Stimulated activated CD4-positive, alpha-beta T cell treated with anti-CD3 and anti-CD28 coated beads, Interleukin-1b, Interleukin-23, amount 100 ng/mL, for 24 hours (primary cell): Measurements from ENCODE around the gene WDTC1.

Experiments used
- DNase-seq, 4 experiments: peaks; one replicate each; pipeline ENCODE4 v3.0.0-alpha.2; 2020; ENCODE audit warnings: low read depth in 4 of 4, low spot score in 1 of 4

WDTC1 gene

DNA sequence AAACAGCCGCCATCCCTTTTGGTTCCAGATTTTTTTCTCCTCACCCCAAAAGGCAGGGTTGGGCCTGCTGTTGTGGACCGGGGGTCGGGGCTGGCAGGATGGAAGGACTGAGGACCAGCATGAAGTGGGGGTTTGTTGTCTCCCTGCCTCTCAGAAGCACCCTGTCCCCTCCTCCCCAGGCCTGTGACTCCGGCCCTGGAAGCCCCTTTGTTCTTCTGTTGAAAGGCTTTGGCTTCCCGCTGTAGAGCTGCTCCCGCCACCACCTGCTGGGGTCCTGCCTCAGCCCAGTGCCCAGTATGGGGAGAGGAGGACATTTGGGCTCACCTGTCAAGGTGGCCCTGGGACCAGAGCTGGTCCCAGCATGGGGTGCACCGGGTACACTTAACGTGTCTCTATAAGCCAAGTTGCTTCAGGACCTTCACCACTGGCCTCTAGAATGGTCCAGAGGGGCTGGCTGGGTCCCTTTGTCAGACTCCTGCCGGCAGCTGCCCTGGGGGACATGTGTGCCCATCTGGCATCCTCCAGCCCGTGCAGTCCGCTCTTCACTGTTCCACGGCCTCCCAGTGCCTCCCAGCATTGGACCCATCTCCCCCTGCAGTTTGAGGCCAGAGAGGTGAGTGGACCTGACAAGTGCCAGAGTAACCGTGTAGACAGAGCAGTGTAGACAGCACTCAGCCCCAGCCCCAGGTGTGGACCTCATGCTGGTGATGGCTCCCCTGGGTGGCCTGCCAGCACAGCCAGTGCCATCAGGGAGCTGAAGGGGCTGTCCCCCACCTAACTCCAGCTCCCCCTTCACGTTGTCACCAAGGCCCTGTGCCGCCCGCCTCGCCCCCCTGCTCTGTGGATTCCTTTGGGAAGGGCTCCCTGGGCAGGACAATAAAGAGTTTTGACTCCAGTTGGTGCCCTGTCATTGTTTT lies 101.3 kb downstream of the WDTC1 start:
- DNase-seq = no peak

DNA sequence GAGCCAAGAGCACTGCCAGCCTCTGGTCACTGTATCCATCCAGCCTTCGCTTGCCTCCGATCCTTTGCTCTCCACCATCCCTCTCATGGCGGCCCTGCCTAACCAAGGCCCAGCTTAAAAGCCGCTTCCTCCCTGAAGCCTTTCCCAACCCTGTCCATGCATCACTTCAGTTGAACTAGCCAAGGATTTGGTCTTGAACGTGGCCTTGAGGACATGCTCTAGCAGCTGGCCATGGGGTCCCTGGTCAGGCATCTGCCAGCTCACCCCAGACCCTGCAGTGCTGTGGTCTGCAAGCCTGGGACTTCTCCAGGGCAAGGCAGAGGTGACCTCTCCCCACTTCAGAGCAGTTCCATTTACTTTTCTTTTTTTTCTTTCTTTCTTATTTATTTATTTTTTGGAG lies 102.3 kb downstream of the WDTC1 start:
- DNase-seq = no peak

DNA sequence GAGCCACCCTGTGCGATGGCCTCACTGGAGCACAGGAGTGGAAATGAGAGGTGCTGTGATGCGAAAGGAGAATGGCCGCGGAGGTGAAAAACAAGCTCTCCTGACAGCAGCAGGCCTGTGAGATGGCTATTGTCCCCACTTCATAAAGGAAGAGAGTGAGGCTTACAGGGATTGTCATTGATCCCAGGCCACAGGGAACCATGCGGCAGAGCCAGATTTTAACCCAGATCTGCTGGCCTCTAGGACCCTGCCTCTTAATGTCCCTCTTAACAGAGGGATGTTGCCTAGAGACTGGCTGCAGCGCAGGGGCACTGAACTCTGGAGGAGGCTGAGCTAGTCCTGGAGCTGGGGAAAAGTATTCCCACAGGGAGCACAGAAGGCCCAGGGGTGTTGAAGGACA lies 104.3 kb downstream of the WDTC1 start:
- DNase-seq = no peak

DNA sequence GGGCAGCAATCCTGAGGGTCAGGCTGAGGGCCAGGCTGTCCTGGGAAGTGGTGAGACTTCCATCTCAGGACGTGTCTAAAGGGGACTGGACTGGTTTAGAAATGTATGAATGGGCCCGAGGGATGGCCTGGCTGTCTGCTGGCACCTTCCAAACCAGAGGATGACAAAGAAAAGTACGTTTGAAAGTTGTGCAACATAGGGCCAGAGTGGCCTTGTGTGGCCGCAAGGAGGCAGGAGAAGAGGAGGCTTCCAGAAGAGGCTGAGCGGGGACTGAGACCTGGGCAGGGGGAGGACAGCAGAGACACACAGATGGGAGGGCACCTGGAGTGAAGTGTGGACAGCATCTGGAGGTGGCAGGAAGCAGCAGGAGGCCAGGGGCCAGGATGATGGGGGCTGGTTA lies 104.8 kb downstream of the WDTC1 start:
- no peak for DNase-seq

GRCh38 chr1:27341525-27342252 lies 107.3 kb downstream of the WDTC1 start, which contains the start of gene SYTL1:
Gene SYTL1, plus strand, starts transcription at chr1:27342022. Its CDS starts 3,313 bp downstream, at chr1:27345335.
- DNase-seq = peak in 1 of 4 experiments; percentile 51

GRCh38 chr1:27342391-27342777 lies 108.0 kb downstream of the WDTC1 start:
- DNase-seq = no peak

- DNase-seq = peak in 1 of 4 experiments; percentile 43
Observed at GRCh38 chr1:27342778-27343638, 108.6 kb downstream of the WDTC1 start.

GRCh38 chr1:27343639-27344025 lies 109.2 kb downstream of the WDTC1 start:
- DNase-seq = no peak

DNA sequence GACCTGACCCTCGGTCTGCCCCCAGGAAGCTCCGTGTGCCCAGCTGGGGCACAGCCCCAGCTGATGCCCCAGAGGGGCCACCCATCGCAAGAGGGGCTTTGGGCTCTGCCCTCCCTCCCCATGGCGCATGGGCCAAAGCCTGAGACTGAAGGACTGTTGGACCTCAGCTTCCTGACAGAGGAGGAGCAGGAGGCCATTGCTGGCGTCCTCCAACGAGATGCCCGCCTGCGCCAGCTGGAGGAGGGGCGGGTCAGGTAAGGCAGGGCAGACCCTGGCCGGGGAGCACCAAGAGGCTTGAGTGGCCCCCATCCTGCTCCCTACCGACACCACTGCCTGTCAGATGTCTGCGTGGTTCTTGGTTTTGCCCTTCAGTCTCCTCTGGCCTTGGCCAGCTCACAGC lies 110.8 kb downstream of the WDTC1 start:
- DNase-seq = no peak

GRCh38 chr1:27346357-27346756 lies 111.9 kb downstream of the WDTC1 start:
- no peak for DNase-seq

DNA sequence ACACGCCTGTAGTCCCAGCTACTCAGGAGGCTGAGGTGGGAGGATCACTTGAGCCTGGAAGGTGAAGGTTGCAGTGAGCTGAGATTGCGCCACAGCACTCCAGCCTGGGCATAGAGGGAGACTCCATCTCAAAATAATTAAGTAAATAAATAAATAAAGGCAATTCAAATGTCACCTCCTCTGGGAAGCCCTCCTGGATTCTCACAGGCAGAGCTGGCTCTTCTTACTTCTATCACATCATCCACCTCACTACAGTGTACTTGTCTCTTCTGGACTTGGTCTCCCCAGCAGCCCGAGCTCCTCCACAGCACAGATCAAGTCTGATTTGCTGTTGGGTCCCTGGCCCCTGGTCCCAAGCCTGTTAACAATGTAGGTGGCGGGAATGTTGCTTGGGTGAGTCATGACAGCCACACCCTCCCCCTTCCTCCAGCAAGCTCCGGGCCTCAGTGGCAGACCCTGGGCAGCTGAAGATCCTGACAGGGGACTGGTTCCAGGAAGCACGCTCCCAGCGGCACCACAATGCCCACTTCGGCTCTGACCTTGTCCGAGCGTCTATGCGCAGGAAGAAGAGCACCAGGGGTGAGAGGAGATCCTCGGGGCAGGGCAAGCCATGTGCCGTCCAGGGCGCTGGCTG lies 112.7 kb downstream of the WDTC1 start:
- DNase-seq = no peak

- DNase-seq = no peak
Observed at GRCh38 chr1:27348861-27349783, 114.7 kb downstream of the WDTC1 start.

- no peak for DNase-seq
Observed at GRCh38 chr1:27349784-27350662, 115.6 kb downstream of the WDTC1 start.

DNA sequence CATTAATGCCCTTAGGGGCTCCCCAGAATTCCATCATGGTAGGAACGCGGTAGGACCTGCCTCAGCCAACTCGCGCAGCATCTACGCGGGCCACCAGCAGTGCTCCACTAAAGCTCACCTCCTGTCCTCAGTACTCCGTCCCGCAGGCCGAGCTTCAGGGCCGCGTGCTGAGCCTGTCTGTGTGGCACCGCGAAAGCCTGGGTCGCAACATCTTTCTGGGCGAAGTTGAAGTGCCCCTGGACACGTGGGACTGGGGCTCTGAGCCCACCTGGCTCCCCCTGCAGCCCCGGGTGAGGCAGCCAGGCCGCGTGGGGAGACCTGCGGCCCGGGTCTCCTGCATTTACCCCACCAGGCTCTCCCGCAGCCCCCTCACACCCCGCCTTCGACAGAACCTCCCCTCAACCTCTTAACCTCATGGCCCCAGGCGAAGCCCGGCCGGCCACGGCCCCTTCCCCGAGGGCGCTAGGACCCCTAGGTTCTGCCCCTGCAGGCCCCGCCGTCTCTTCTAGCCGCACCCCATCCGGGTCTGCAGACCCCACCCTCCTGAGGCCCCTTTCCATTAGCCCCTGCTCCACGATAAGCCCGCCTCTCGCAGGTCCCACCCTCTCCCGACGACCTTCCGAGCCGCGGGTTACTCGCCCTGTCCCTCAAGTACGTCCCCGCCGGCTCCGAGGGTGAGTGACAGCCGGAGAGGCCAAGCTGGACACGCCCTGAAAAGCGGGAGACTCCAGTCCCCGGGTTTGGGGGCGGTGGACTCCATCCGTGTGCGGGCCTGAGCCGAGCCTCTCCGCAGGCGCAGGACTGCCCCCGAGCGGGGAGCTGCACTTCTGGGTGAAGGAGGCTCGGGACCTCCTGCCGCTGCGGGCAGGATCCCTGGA lies 116.5 kb downstream of the WDTC1 start:
- DNase-seq = no peak

- no peak for DNase-seq
Observed at GRCh38 chr1:27351541-27352107, 117.2 kb downstream of the WDTC1 start.

DNA sequence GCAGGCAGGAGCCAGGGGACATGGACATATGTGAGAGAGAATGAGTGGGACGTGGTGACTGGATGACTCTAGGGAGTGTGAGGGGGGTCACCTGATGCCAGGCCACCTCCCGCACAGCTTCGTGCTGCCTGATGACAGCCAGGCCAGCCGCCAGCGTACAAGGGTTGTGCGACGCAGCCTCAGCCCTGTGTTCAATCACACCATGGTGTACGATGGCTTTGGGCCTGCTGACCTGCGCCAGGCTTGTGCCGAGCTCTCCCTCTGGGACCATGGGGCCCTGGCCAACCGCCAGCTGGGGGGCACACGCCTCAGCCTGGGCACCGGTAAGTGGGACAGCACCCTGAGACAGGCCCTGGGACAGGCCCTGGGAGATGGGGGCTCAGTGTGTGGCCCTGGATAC lies 118.7 kb downstream of the WDTC1 start:
- DNase-seq = no peak

DNA sequence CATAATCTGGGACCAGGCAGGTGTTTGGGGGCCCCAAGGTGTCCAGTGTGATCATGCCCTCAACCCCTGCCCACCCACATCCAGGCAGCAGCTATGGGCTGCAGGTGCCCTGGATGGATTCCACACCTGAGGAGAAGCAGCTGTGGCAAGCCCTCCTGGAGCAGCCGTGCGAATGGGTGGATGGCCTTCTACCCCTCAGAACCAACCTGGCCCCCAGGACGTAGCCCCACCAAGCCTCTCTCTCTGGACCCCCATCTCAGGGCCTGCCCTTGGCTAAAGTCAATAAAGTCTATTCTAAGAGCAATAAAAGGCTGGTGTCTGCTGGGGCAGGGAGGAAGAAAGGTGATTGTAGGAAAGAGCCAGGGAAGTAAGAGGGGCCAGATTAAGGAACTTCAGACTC lies 119.2 kb downstream of the WDTC1 start:
- DNase-seq = no peak
